Measurements from ENCODE around the gene XRCC2. TPM values are rescaled to one million over a fixed set of nuclear protein-coding genes. Genes with fewer than 3 reads are reported as not detected.

The XRCC2 gene
- total and polyA plus RNA-seq, 2 of the 4 experiments (the other 2 are of a cell fraction), result 2.2 to 3.6 TPM

GRCh38 chr7:152660021-152660420, 15.9 kb downstream of the XRCC2 start:
- H2BK5ac ChIP-seq (ENCODE audit: low read depth, low read length, poor library complexity, severe bottlenecking), result no peak overlapping the region

More at GRCh38 chr7:152660021-152660420, 15.9 kb downstream of the XRCC2 start:
- no TSS peak for BruUV-seq (replicated peaks)
- Histone ChIP-seq H2AFZ (replicated peaks; ENCODE audit: low read length, poor library complexity) (no peak overlapping the region), H2BK20ac (ENCODE audit: low read depth, low read length) (no peak overlapping the region), H3K4me3 (ENCODE audit: insufficient read depth, low read depth, low read length) (no peak overlapping the region), H2AK9ac (replicated peaks; ENCODE audit: low read depth, low read length, poor library complexity) (no peak overlapping the region), H3K18ac (ENCODE audit: low read depth, low read length) (no peak overlapping the region), H3K9me1 (ENCODE audit: insufficient read depth, low read length) (no peaks in the 10 kb centered on the region), H4K91ac (ENCODE audit: insufficient read depth, low read depth, low read length) (no peak overlapping the region), H3K56ac (ENCODE audit: extremely low read depth, insufficient read depth, low read length) (no peak overlapping the region), H3K27me3 (ENCODE audit: control insufficient read depth, insufficient read depth, low read length) (no peaks in the 10 kb centered on the region), H4K20me1 (ENCODE audit: insufficient read depth, low read length) (no peaks in the 10 kb centered on the region), H2BK15ac (ENCODE audit: low read depth, low read length) (no peak overlapping the region), H3K4me2 (ENCODE audit: low read depth, low read length) (no peak overlapping the region), H3K23ac (ENCODE audit: low read depth, low read length) (no peak overlapping the region), H2AK5ac (ENCODE audit: low read depth, low read length) (no peak overlapping the region), H3K14ac (replicated peaks; ENCODE audit: low read depth, low read length) (no peak overlapping the region), H4K5ac (ENCODE audit: low read depth, low read length) (no peak overlapping the region), H3K9ac (ENCODE audit: low read depth, low read length) (no peak overlapping the region), H3K36me3 (ENCODE audit: control insufficient read depth, insufficient read depth, low read length) (no peaks in the 10 kb centered on the region), H3K4me1 (ENCODE audit: control insufficient read depth, insufficient read depth, low read length) (no peaks in the 10 kb centered on the region), H3K27ac (ENCODE audit: insufficient read depth, low read length) (no peak overlapping the region), H3K79me1 (ENCODE audit: low read depth in 1 of 2, low read length in 2 of 2) (peaks cover 9% of the 10 kb centered on the region in 2 experiments; a peak in 2 of 4 replicates), H3K4ac (ENCODE audit: low read depth, low read length) (no peak overlapping the region), H3K9me3 (ENCODE audit: control insufficient read depth, insufficient read depth, low read length) (no peaks in the 10 kb centered on the region), H4K8ac (ENCODE audit: low read depth in 2 of 2, low read length in 2 of 2) (no peak overlapping the region), H2BK120ac (ENCODE audit: low read depth, low read length) (no peak overlapping the region)
- DNase-seq, result no peak
- in situ Hi-C loops (cut with MboI; ENCODE audit: low sequenced_read_pairs) (no loop called here), intact Hi-C loops (cut with micrococcal nuclease) (no loop called here), dilution Hi-C loops (cut with HindIII; ENCODE audit: low sequenced_read_pairs, unreplicated experiment) (no loop called here)
- WGBS, 2 experiments (ENCODE audit: extremely low coverage in 2 of 2, insufficient read length in 1 of 2), result no CpG with 5 or more reads among the region's 7 CpGs
- no peak for ATAC-seq (ENCODE audit: low read depth)
- CTCF ChIA-PET, result no interaction called here
- TF ChIP-seq RAD21 (IDR thresholded peaks at IDR 0.05; ENCODE audit: low read length), result no peak
- TF ChIP-seq CTCF (conservative IDR thresholded peaks at IDR 0.05; ENCODE audit: low read depth, low read length), result no peak
- POLR2A ChIA-PET (ENCODE audit: unreplicated experiment), result no interaction called here

Data from IMR-90 (cell line).